ENCODE data around the gene KNCN.

DNA sequence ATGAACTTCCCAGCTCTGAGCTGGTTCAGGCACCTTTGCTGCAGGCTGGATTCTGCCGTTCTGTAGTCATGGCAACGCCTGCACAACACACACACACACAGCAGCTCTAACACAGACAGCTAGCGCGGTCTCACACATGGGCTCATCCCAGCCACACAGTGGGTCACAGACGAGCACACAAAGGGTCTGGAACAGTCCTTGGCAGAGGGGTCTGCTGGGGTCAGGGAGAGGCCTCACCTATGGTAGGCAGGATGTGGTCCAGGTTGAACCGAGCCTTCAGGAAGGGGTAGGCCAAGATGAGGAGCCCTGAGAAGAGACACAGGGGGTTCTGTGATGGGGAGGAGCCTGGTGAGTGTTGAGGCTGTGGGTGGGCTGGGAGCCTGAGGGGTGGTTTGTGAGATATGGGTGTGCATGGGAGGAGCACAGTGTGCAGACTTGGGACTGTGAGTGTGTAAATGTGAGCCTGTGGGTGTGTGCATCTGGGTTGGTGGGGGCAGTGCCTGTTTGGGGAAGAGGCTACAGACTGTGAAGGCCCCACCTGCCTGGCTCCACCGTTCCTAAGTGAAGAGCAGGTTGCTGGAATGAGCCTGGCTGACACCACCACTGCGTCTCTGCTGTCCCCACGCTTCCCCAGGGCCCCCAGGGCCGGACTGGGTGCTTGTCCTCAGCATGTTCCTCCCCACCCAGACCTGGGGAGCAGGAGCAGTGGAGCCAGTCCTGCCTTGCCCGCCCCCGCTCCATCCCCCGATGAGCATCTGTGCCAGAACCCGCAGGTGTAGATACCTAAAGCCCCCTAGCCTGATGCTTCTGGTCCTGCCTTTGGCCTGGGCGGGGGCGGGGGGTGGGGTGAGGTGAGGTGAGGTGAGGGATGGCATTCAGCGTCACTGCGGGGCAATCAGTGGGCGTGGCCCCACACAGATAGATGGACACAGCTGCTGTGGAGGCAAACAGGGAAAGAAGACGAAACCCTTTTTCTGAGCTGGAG lies 1.5 kb downstream of the KNCN start:
- TF ChIP-seq, protein P1, sequence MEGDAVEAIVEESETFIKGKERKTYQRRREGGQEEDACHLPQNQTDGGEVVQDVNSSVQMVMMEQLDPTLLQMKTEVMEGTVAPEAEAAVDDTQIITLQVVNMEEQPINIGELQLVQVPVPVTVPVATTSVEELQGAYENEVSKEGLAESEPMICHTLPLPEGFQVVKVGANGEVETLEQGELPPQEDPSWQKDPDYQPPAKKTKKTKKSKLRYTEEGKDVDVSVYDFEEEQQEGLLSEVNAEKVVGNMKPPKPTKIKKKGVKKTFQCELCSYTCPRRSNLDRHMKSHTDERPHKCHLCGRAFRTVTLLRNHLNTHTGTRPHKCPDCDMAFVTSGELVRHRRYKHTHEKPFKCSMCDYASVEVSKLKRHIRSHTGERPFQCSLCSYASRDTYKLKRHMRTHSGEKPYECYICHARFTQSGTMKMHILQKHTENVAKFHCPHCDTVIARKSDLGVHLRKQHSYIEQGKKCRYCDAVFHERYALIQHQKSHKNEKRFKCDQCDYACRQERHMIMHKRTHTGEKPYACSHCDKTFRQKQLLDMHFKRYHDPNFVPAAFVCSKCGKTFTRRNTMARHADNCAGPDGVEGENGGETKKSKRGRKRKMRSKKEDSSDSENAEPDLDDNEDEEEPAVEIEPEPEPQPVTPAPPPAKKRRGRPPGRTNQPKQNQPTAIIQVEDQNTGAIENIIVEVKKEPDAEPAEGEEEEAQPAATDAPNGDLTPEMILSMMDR (IDR thresholded peaks at IDR 0.05), result no peak
- TF ChIP-seq POLR2A (IDR thresholded peaks at IDR 0.05), result no peak
